Measurements from ENCODE around the gene ARHGEF5.

DNA sequence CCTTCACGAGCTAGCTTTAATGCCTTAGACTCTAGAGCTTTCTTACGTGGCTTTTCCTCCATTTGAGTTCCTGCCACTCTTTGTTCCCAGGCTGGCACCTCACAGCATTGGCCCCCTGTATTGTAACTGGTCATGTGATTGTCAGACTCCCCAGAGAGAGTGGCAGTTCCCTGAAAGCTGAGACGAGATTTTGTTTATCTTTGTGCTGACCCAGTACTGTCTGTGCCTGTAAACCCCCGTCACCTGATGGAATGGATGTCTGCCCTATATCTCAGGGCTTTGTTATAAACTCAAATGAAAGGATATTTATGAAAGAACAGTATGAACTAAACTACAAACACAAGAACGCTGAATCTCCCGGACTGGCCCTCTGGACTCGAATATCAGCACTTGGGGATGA, 35.3 kb downstream of the ARHGEF5 start:
- TF ChIP-seq POLR2A (IDR thresholded peaks at IDR 0.05), result no peak
- TF ChIP-seq, protein P1, sequence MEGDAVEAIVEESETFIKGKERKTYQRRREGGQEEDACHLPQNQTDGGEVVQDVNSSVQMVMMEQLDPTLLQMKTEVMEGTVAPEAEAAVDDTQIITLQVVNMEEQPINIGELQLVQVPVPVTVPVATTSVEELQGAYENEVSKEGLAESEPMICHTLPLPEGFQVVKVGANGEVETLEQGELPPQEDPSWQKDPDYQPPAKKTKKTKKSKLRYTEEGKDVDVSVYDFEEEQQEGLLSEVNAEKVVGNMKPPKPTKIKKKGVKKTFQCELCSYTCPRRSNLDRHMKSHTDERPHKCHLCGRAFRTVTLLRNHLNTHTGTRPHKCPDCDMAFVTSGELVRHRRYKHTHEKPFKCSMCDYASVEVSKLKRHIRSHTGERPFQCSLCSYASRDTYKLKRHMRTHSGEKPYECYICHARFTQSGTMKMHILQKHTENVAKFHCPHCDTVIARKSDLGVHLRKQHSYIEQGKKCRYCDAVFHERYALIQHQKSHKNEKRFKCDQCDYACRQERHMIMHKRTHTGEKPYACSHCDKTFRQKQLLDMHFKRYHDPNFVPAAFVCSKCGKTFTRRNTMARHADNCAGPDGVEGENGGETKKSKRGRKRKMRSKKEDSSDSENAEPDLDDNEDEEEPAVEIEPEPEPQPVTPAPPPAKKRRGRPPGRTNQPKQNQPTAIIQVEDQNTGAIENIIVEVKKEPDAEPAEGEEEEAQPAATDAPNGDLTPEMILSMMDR (IDR thresholded peaks at IDR 0.05), result no peak
